GM21526 (cell line): Measurements from ENCODE around the gene CHAF1B.

Experiments used
- ATAC-seq: cut with Tn5 transposase; IDR thresholded peaks from one replicate; pipeline ENCODE4 v1.9.1; 2021; ENCODE audit warnings: moderate library complexity; ENCODE audit not compliant: unreplicated experiment, low FRiP score

The CHAF1B gene

DNA sequence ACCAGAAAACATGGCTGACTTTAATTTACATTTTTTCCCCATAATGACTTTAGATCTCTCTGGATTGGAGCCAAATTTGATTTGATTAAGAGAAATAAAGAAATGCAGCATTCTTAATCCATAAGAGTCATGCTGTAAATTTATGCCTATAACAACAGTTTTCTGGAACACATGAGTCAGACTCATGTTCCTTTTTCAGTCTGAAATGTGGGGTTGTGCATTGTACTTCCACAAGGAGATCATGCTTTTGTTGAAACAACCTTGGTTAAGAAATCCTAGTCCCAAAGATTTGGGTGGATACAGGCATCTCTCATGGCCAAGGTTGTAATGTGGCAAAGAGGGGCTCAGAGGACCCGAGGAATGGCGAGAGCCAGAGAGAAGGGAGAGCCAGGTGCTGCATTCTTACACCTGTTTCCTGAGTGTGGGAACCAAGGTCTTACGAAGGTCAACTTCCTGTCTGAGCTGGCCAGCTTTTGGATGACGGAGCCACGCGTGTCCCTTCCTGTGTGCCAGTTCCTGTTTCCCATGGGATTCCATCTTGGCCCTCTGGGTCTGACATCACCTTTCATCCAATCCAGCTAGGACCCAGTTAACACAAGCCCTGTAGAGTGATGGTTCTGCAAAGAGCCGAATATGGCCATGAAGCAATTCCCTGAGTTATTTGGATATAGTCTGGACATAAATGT, 71.7 kb downstream of the CHAF1B start:
- no peak for ATAC-seq

- ATAC-seq: no peak
These were observed 73.9 kb downstream of the CHAF1B start for GRCh38 chr21:36459098-36459497.

- no peak for ATAC-seq
These were observed 75.7 kb downstream of the CHAF1B start for GRCh38 chr21:36460866-36461265.

DNA sequence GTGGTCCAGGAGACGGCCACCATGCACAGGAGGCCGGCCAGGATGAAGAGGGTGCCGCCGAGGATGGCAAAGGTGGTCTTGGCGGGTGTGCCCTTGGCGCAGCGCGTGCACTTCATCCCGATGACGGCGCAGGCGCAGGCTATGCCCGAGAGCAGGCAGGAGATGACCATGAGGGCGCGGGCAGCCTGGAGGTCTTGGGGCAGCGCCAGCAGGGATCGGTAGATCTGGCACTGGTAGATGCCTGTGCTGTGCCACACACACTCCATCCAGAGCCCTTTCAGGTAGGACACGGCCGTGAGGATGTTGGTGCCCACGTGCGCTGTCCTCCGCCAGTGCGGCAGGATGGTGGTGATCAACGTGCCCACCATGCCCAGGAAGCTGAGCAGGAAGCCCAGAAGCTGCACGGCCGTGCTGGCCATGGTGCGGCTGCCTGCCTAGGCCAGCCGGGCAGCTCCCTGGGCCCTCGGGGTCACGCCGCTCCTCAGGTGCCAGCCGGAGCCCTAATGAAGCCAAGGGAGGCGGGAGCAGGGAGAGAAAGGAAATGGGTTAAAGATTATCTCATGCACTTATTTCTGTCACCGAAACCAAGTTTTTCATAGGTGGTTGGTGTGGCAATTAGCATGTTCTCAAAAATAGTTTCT, 76.2 kb downstream of the CHAF1B start:
- no peak for ATAC-seq

GRCh38 chr21:36461918-36462486, 76.8 kb downstream of the CHAF1B start:
- ATAC-seq: no peak

- no peak for ATAC-seq
These were observed 78.0 kb downstream of the CHAF1B start for GRCh38 chr21:36463204-36463603.

DNA sequence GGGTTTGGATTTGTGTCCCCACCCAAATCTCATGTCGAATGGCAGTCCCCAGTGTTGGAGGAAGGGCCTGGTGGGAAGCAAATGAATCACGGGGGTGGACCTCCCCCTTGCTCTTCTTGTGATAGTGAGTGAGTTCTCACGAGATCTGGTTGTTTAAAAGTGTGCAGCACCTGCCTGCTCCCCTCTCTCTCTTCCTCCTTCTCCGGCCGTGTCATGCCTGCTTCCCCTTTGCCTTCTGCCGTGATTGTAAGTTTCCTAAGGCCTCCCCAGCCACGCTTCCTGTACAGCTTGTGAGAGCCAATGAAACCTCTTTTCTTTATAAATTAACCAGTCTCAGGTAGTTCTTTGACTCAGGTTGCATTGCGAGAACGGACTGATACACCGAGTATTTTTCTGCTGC, 78.8 kb downstream of the CHAF1B start:
- no peak for ATAC-seq

DNA sequence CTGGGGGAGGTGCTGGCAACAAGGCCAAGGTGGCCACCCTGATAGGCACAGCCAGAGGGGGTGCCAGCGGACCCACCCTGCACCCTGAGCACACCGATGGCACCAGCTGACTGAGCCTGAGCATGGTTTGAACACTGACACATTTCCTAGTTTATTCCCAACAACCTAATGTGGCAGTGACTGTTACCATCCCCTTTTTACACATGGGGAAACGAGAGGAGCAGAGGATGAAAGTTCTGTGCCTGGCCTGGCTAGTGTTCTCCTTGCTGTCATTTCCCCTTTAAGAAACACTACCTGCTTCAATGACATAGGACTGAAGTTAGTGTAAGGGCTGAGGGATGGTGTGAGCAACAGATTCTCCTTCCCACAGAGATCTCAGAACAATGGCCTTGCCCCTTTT, 79.4 kb downstream of the CHAF1B start:
- no peak for ATAC-seq

DNA sequence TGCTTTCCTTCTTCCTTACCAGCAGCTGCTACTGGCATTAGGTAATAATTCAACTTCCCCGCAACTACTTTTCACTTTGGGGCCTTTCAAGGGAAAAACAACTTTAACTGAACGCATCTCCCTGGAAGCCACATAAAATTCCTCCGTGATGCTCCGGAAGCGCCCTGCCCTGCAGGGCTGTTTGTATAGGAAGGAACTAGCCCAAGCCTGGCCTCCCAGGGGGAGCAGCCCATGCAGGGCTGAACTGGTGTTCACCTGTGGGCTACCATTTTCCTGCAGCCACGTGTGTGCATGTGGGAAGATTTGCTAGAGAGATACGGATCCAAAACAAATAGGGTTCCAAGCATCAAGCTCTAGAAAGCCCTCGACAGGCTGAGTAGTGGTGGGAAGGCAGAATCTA, 80.3 kb downstream of the CHAF1B start:
- ATAC-seq: no peak

- ATAC-seq: no peak
These were observed 80.9 kb downstream of the CHAF1B start for GRCh38 chr21:36466061-36466511.
